ENCODE measurements around the gene NEK9. TPM values are rescaled to one million over a fixed set of nuclear protein-coding genes. Genes with fewer than 3 reads are reported as not detected.
A peak's percentile ranks its signal among the peaks of the same experiment; 100 is the strongest.

The NEK9 gene
- total RNA-seq, 1 donor from 2014 or later: 25.9 TPM

DNA sequence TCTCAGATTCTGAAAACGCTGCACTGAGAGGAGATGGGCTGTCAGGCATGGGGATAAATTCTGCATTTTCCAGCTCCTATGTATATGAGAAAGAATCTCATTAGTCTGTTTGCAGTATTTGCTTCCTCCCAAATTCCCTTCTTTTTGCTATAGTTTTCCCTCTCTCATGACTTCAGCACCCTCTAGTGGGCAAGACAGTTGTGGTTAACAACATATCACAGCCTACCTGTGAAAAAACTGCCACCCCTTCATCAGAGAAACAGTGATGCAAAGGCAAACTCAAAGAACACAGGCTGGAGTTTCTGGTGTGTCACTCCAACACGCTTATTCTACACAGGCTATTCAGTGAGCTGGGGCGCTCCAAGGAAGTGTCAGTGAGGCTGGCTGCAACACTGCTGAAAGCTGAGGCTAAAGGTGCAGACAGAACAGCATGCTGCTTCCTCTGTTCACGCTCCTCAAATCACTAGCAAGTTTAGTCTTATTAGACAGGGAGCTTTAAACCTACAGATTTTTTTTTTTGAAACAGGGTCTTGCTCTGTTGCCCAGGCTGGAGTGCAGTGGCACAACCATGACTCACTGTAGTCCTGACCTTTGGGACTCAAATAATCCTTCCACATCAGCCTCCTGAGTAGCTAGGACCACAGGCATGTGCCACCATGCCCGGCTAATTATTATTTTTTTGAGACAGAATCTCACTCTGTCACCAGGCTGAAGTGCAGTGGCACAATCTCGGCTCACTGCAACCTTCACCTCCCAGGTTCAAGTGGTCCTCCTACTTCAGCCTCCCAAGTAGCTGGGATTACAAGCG, 38.1 kb downstream of the NEK9 start:
- H3K4me2 ChIP-seq: no peak overlapping the region
- Mint-ChIP-seq H3K27ac (no peak overlapping the region), H3K4me1 (no peaks in the 10 kb centered on the region), H3K36me3 (peaks cover 21% of the 10 kb centered on the region), H3K4me3 (no peak overlapping the region), H3K27me3 (ENCODE audit: insufficient read depth, low read depth) (peaks cover 2% of the 10 kb centered on the region), H3K9me3 (no peaks in the 10 kb centered on the region)
- peak; percentile 87 for DNase-seq (ENCODE audit: low spot score)
- H3K79me2 ChIP-seq (ENCODE audit: low read depth): no peaks in the 10 kb centered on the region
- H3K9ac ChIP-seq: no peak overlapping the region
- no peaks in the 10 kb centered on the region for H3K9me3 ChIP-seq (ENCODE audit: low read depth)
- no peak overlapping the region for H3K4me3 ChIP-seq
- H4K20me1 ChIP-seq (ENCODE audit: low read depth): no peaks in the 10 kb centered on the region
- H3K27ac ChIP-seq: no peak overlapping the region
- H3F3A ChIP-seq (ENCODE audit: low read depth): peaks cover 27% of the 10 kb centered on the region
- peaks cover 21% of the 10 kb centered on the region for H3K4me1 ChIP-seq
- no peaks in the 10 kb centered on the region for H3K36me3 ChIP-seq
- no peaks in the 10 kb centered on the region for H3K27me3 ChIP-seq
- peak overlapping the region; percentile 11 for H2AFZ ChIP-seq (replicated peaks)
- no peak for TF ChIP-seq EZH2phosphoT487 (IDR thresholded peaks at IDR 0.05)
- TF ChIP-seq EZH2 (IDR thresholded peaks at IDR 0.05): no peak
- TF ChIP-seq CTCF (IDR thresholded peaks at IDR 0.05): peak; percentile 86

GRCh38 chr14:75088153-75088552, 38.7 kb downstream of the NEK9 start:
- no peaks in the 10 kb centered on the region for H3K4me1 Mint-ChIP-seq
- peaks cover 20% of the 10 kb centered on the region for H3K36me3 Mint-ChIP-seq
- Histone ChIP-seq H3K4me3 (no peak overlapping the region), H3K27ac (no peak overlapping the region), H2AFZ (replicated peaks) (peak overlapping the region; percentile 11), H3F3A (ENCODE audit: low read depth) (peaks cover 21% of the 10 kb centered on the region), H3K9me3 (ENCODE audit: low read depth) (no peaks in the 10 kb centered on the region), H3K4me2 (no peak overlapping the region), H3K27me3 (no peaks in the 10 kb centered on the region), H3K9ac (no peak overlapping the region), H3K79me2 (ENCODE audit: low read depth) (no peaks in the 10 kb centered on the region), H3K36me3 (no peaks in the 10 kb centered on the region), H4K20me1 (ENCODE audit: low read depth) (no peaks in the 10 kb centered on the region), H3K4me1 (peaks cover 21% of the 10 kb centered on the region)
- DNase-seq (ENCODE audit: low spot score): peak; percentile 6
- no peak overlapping the region for H3K27ac Mint-ChIP-seq
- H3K4me3 Mint-ChIP-seq: no peak overlapping the region
- no peaks in the 10 kb centered on the region for H3K9me3 Mint-ChIP-seq
- TF ChIP-seq EZH2 (IDR thresholded peaks at IDR 0.05) (no peak), CTCF (IDR thresholded peaks at IDR 0.05) (no peak), EZH2phosphoT487 (IDR thresholded peaks at IDR 0.05) (no peak)
- H3K27me3 Mint-ChIP-seq (ENCODE audit: insufficient read depth, low read depth): peaks cover 2% of the 10 kb centered on the region

- Histone ChIP-seq H4K20me1 (ENCODE audit: low read depth) (no peaks in the 10 kb centered on the region), H3K4me1 (no peaks in the 10 kb centered on the region), H3K36me3 (no peaks in the 10 kb centered on the region), H3K4me2 (no peak overlapping the region), H3K9me3 (ENCODE audit: low read depth) (no peaks in the 10 kb centered on the region), H3F3A (ENCODE audit: low read depth) (no peaks in the 10 kb centered on the region), H3K27ac (no peak overlapping the region), H3K9ac (no peak overlapping the region), H3K4me3 (no peak overlapping the region), H2AFZ (replicated peaks) (no peak overlapping the region), H3K79me2 (ENCODE audit: low read depth) (no peaks in the 10 kb centered on the region), H3K27me3 (no peaks in the 10 kb centered on the region)
- TF ChIP-seq EZH2phosphoT487 (IDR thresholded peaks at IDR 0.05) (no peak), CTCF (IDR thresholded peaks at IDR 0.05) (peak; percentile 19), EZH2 (IDR thresholded peaks at IDR 0.05) (no peak)
- H3K4me3 Mint-ChIP-seq: no peak overlapping the region
- H3K27me3 Mint-ChIP-seq (ENCODE audit: insufficient read depth, low read depth): peaks cover 2% of the 10 kb centered on the region
- H3K27ac Mint-ChIP-seq: no peak overlapping the region
- no peak for DNase-seq (ENCODE audit: low spot score)
- H3K36me3 Mint-ChIP-seq: peaks cover 22% of the 10 kb centered on the region
- H3K9me3 Mint-ChIP-seq: no peaks in the 10 kb centered on the region
- H3K4me1 Mint-ChIP-seq: no peaks in the 10 kb centered on the region
Observed at GRCh38 chr14:75084513-75084912, 42.3 kb downstream of the NEK9 start.

All from neural progenitor cell (in vitro differentiated cells).